ENCODE data around the gene DENND1A. TPM values are rescaled to one million over a fixed set of nuclear protein-coding genes. Genes with fewer than 3 reads are reported as not detected.
"Not testable (repeated sequence)": the region's sequence is repeated elsewhere in the genome, so short reads cannot be mapped to it uniquely, and the experiment has no call there.

The DENND1A gene
- total RNA-seq, 1 donor from 2014 or later = 16.3 TPM

DNA sequence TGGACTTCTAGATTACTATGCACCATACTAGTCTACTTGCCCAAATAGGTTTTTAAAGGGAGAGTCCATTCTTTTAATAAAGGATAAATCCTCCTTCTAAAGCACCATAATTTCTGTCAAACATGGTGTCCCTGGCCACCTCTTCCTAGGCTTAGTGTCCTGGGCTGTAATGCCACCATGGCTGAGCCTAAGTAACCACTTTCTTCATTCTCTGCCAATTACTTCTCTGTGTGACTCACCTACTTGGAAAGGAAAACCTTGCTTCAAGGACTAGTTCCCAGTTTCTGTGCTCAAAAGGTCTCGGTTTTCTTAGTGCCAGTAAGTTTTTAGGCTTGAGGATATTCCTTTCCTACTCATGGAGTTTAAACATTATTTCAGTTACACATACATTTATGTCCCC, 273.4 kb downstream of the DENND1A start:
- DNase-seq (ENCODE audit: low read depth) = no peak

DNA sequence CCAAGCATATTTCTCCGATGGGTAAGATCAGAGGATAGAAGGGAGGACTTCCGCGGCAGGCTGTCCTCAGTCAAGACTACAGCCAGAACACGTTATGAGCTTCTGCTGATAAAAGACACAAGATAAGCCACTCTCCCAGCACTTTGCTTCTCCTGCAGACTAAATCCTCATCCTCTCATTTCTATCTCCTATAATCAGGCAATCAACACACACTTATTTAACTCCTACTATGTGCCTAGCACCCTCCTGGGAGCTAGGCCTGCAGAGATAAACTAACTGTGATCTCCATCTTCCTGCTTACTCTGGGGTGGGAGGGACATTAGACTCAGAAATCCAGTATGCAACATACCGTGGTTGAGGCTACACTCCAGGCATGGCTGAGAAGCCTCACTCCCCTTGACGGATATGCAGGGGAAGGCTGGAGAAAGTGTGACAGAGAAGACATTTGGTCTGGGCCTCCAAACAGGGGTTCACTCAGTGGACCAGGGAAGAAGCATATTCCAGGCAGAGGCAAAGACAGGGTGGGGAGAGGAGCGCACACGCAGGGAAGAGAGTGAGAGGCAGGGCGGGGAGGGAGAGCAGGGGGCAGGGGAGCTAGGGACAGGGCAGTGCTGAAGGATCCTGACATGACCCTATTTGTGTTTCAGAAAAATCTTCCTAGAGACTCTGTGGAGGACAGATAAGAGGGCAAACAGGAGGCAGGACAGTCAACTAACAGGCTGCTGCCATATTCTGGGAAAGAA, 274.1 kb downstream of the DENND1A start:
- peak; percentile 51 for DNase-seq (ENCODE audit: low read depth)

DNA sequence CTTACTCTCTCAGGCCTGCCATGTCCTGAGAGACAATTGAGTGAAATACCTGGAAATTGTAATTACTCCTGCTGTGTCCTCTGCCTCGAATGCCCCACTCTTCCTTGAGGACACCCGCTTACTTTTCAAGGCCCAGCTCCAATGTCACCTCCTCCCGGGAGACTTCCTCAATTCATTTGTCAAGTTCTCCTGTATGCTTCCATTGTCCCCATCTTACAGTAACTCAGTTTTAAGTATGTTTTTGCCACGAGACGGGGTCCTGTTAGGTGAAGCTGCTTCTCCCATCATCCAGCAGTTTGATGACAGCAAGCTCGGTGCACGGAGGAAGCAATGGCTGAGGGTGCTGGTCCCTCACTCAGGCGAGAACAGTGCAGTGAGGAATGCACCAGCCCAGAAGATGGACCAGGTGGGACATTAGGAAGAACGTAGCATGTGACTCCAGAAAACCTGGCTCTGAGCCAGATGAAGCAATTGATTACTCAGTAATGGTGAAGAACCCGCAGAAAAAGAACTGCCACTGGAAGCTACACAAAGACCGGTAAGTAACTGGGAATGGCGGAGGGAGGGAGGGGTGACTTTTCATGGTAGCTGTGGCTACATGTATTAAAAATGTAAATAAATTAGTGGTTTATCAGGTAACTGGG, 274.8 kb downstream of the DENND1A start:
- no peak for DNase-seq (ENCODE audit: low read depth)

DNA sequence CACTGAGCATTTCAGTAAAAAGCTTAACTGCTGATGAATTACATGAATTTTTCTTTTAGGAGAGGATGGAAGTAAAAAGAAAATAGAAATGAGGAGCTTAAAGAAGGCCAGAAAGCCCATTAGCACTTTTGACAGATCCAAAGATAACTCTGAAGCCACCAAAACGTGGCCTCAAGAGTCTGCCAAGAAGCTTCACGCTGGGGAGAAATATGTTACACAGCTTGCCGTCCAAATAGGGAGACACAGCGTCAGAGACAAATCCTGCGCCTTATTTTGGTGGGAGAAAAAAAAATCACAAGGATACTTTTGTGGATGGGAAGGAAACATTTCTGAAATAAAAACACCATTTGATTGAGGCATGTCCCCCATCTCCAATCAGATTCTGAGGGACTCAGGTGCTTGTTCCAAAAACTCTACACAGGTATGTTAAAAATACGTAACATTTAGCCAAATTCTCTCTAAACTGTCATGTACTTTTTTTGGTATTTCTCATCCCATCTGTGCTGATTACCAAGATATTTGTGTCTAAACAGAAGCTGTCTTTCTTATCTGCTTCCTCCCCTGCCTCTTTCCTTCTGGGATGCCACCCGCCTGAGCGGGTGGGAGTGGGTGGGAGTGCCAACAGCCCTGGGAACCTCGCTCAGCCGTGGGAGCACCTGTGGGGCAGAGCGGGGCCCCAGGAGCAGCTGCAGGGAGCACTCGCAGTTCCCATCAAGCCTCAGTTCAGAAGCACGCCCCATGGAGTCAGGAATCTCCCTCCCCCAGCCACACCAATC, 275.5 kb downstream of the DENND1A start:
- DNase-seq (ENCODE audit: low read depth) = no peak

GRCh38 chr9:123652416-123652815, 277.5 kb downstream of the DENND1A start:
- no peak for DNase-seq (ENCODE audit: low read depth)

- no peak for DNase-seq (ENCODE audit: low read depth)
Measured at GRCh38 chr9:123651871-123652270, 278.1 kb downstream of the DENND1A start.

DNA sequence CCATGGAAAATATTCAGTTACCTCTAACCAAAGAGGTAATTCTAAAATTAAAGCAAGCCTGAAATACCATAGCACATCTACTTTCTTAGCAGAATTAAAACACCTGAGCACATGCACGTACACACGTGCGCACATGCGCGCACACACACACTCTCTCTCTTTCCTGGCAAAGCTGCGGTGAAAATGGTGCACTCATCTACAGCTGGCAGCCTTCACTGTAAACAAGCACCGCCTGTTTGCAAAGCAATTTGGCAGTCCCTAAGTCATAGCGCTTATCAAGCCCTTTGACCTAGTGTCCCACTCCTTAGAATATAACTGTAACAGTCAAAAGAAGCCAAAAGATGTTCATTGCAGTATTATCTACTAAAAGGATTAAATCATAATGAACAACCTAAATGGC, 278.7 kb downstream of the DENND1A start:
- DNase-seq (ENCODE audit: low read depth) = no peak

- DNase-seq (ENCODE audit: low read depth) = no peak
Measured at GRCh38 chr9:123649909-123650308, 280.0 kb downstream of the DENND1A start.

- DNase-seq (ENCODE audit: low read depth) = no peak
Measured at GRCh38 chr9:123647145-123647544, 282.8 kb downstream of the DENND1A start.

GRCh38 chr9:123645762-123646161, 284.2 kb downstream of the DENND1A start:
- no peak for DNase-seq (ENCODE audit: low read depth)

GRCh38 chr9:123645126-123645525, 284.8 kb downstream of the DENND1A start:
- no peak for DNase-seq (ENCODE audit: low read depth)

GRCh38 chr9:123643518-123643917, 286.4 kb downstream of the DENND1A start:
- no peak for DNase-seq (ENCODE audit: low read depth)

GRCh38 chr9:123642291-123643278, 287.3 kb downstream of the DENND1A start:
- DNase-seq (ENCODE audit: low read depth) = no peak

- DNase-seq (ENCODE audit: low read depth) = no peak
Measured at GRCh38 chr9:123640792-123641222, 289.1 kb downstream of the DENND1A start.

DNA sequence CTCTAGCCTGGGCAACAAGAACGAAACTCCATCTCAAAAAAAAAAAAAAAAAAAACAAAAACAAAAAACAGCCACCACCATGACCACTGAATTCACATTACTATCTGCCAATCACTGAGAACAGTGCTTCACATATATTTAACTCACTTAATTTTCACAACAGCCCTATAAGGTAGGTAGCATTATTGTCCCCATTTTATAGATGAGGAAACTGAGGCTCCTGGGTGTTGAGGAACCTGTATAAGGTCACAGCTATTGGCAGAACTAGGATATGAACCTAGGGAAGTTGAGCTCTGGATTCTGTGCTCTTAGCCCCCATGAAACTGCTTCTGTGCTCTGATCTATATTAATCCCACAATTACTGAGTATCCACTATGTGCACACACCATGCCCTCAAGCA, 290.2 kb downstream of the DENND1A start:
- no peak for DNase-seq (ENCODE audit: low read depth)

- no peak for DNase-seq (ENCODE audit: low read depth)
Measured at GRCh38 chr9:123637945-123638634, 291.8 kb downstream of the DENND1A start.

- DNase-seq (ENCODE audit: low read depth) = no peak
Measured at GRCh38 chr9:123637606-123637944, 292.4 kb downstream of the DENND1A start.

DNA sequence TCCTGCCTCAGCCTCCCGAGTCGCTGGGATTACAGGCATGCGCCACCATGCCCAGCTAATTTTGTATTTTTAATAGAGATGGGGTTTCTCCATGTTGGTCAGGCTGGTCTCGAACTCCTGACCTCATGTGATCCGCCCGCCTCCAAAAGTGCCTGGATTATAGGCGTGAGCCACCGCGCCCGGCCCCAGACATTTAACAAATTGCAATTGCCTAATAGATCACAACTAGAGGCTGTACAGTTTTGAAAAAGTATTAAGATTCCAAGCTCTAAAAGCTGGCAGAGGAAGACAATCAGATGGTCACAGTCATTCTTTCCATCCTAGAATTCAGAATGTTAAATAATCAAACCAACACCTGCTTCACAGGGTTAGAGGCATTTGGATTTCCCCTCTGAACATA, 293.1 kb downstream of the DENND1A start:
- not testable (repeated sequence) for DNase-seq (ENCODE audit: low read depth)

DNA sequence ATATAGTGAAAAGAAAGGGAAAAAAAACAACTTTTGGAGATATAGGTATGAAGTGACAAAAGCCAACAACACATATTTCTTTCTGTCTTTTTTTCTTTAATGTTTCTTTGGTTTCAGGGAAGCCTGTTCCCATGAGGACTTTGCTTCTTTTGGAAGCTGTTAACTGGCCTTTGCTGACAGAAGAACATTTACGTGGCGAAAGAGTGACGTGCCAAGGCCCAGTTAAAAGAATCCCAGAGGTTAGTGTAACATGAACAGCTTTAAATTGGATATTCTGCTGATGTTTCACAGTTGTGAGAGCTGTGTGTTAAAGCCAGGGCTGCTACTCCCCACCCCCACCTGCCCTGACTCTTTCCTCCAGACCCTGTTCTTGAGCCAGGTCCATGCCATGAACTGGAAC, 298.1 kb downstream of the DENND1A start:
- no peak for DNase-seq (ENCODE audit: low read depth)

- DNase-seq (ENCODE audit: low read depth) = no peak
Measured at GRCh38 chr9:123630233-123630632, 299.7 kb downstream of the DENND1A start.
